B cell (primary cell): ENCODE data around the gene NPVF. TPM values are rescaled to one million over a fixed set of nuclear protein-coding genes. Genes with fewer than 3 reads are reported as not detected.

ENCODE experiments used
- ATAC-seq: fragments of 200-7000 bp; cut with Tn5 transposase; one replicate; pipeline ENCODE4 v1.10.0; 2021; ENCODE audit warnings: low read depth, mild to moderate bottlenecking, moderate number of reproducible peaks, moderate library complexity
- CTCF ChIA-PET: fragments of 350-600 bp; sonication (Branson Sonifier 250); formaldehyde crosslinking; loops from one replicate; lab custom pipeline; 2021; ENCODE audit warnings: antibody characterized with exemption, inconsistent platforms; lab: Charles Lee
- POLR2A ChIA-PET: fragments of 350-600 bp; sonication (Branson Sonifier 250); formaldehyde crosslinking; loops from one replicate; lab custom pipeline; 2021; ENCODE audit warnings: antibody characterized with exemption; lab: Charles Lee
- DNase-seq: peaks from one replicate; pipeline ENCODE4 v3.0.0; 2013
- H2AFZ ChIP-seq: 2 replicates; pipeline ENCODE4 v1.6.1; 2012; ENCODE audit warnings: mild to moderate bottlenecking, low read depth, low read length; ENCODE audit not compliant: insufficient read depth, poor library complexity, severe bottlenecking
- H3K27ac ChIP-seq, 2 donors: 1 replicate in 1 of 2; 2 replicates in 1 of 2; pipeline ENCODE4 v1.5.1; 2012 to 2013; ENCODE audit warnings: low read length in 2 of 2, mild to moderate bottlenecking in 2 of 2, moderate library complexity in 1 of 2
- H3K27me3 ChIP-seq, 4 experiments: fragments of 200-600 bp in 1 of 4; sonication (generic) in 1 of 4; replicated peaks in 1 of 4; 1 replicate in 2 of 4; 2 replicates in 2 of 4; pipeline versions ENCODE4 v1.6.1 to v1.7.0; 2013 to 2016; ENCODE audit warnings: low read length in 3 of 4, mild to moderate bottlenecking in 2 of 4, mixed read lengths in 1 of 4, moderate library complexity in 1 of 4; ENCODE audit not compliant: insufficient read depth in 4 of 4, control insufficient read depth in 3 of 4; ENCODE audit errors: control extremely low read depth in 1 of 4
- H3K36me3 ChIP-seq, 2 experiments: replicated peaks in 1 of 2; 1 replicate in 1 of 2; 2 replicates in 1 of 2; pipeline versions ENCODE4 v1.6.1 to v1.7.1; 2013; ENCODE audit warnings: low read length in 1 of 2; ENCODE audit not compliant: insufficient read depth in 2 of 2, control insufficient read depth in 1 of 2; ENCODE audit errors: control extremely low read depth in 1 of 2, extremely low read depth in 1 of 2
- H3K4me1 ChIP-seq, 2 donors: fragments of 200-600 bp in 1 of 2; sonication (generic) in 1 of 2; 1 replicate in 1 of 2; 2 replicates in 1 of 2; pipeline versions ENCODE4 v1.5.1 to v1.6.1; 2013 to 2017; ENCODE audit warnings: low read length in 2 of 2; ENCODE audit not compliant: control insufficient read depth in 2 of 2, insufficient read depth in 2 of 2
- H3K4me2 ChIP-seq: replicated peaks from 2 replicates; pipeline ENCODE3; 2012; ENCODE audit warnings: mild to moderate bottlenecking, low read depth, low read length; ENCODE audit not compliant: poor library complexity, severe bottlenecking
- H3K4me3 ChIP-seq, 5 experiments: fragments of 200-600 bp in 1 of 5; sonication (generic) in 1 of 5; 1 replicate in 3 of 5; 2 replicates in 2 of 5; pipeline versions ENCODE4 v1.5.1 to v1.7.0; 2011 to 2016; ENCODE audit warnings: low read length in 4 of 5, mild to moderate bottlenecking in 4 of 5, low read depth in 2 of 5, control low read depth in 1 of 5, moderate library complexity in 1 of 5; ENCODE audit not compliant: insufficient read depth in 1 of 5; ENCODE audit errors: control extremely low read depth in 1 of 5, extremely low read depth in 1 of 5
- H3K79me2 ChIP-seq: fragments of 200-600 bp; sonication (generic); one replicate; pipeline ENCODE4 v1.6.0; 2016; ENCODE audit warnings: low read length; ENCODE audit not compliant: control insufficient read depth, insufficient read depth
- H3K9ac ChIP-seq: fragments of 200-600 bp; sonication (generic); 2 replicates; pipeline ENCODE4 v1.6.1; 2017; ENCODE audit warnings: mild to moderate bottlenecking, low read length, moderate library complexity
- H3K9me3 ChIP-seq, 3 donors: one replicate each; pipeline versions ENCODE4 v1.6.1 to v1.7.1; 2013; ENCODE audit warnings: low read length in 2 of 3; ENCODE audit not compliant: control insufficient read depth in 2 of 3, insufficient read depth in 1 of 3; ENCODE audit errors: control extremely low read depth in 1 of 3
- H4K20me1 ChIP-seq: 2 replicates; pipeline ENCODE4 v1.6.0; 2012; ENCODE audit warnings: mild to moderate bottlenecking, low read length; ENCODE audit not compliant: insufficient read depth, control insufficient read depth, poor library complexity, severe bottlenecking
- H3K27ac Mint-ChIP-seq: one replicate; pipeline ENCODE4 v1.8.0; 2021; ENCODE audit warnings: mixed read lengths
- H3K27me3 Mint-ChIP-seq: one replicate; pipeline ENCODE4 v1.8.0; 2021; ENCODE audit warnings: mixed read lengths
- H3K4me1 Mint-ChIP-seq: one replicate; pipeline ENCODE4 v1.8.0; 2021; ENCODE audit warnings: mixed read lengths
- H3K4me3 Mint-ChIP-seq: one replicate; pipeline ENCODE4 v1.8.0; 2021; ENCODE audit warnings: mixed read lengths
- H3K9me3 Mint-ChIP-seq: one replicate; pipeline ENCODE4 v1.8.0; 2022; ENCODE audit warnings: mixed read lengths; ENCODE audit not compliant: insufficient read depth
- EZH2 ChIP-seq: IDR thresholded peaks from 2 replicates; pipeline ENCODE4 v1.6.1; 2012; ENCODE audit warnings: borderline replicate concordance, low read depth, mild to moderate bottlenecking, moderate library complexity, low read length; ENCODE audit not compliant: insufficient read depth, poor library complexity, severe bottlenecking
- WGBS: methylation state at CpG from one replicate; pipeline ENCODE4 v1.1.5; 2013; ENCODE audit warnings: missing lambda C conversion rate; ENCODE audit not compliant: insufficient coverage; 5-methylcytosine and 5-hydroxymethylcytosine counted together
- intact Hi-C: fragments of 100-400 bp; cut with micrococcal nuclease; formaldehyde crosslinking; loops from one replicate; pipeline ENCODE4 v1.10.0; 2022
- polyA plus RNA-seq: library from polyadenylated mRNA; depleted of rRNA; stranded (reverse); fragments of >200 nt; gene quantifications from 2 replicates; pipeline ENCODE4 v1.2.3, GENCODE V29; 2012
- total RNA-seq, 2 donors: library from RNA; stranded (reverse); fragments of 120-200 nt in 1 of 2; gene quantifications; 1 replicate in 1 of 2; 2 replicates in 1 of 2; pipeline versions ENCODE4 v1.2.3 to v1.2.4, GENCODE V29; 2013 to 2022
- TF ChIP-seq, protein P1 (sequence below): fragments of 200-600 bp; IDR thresholded peaks from one replicate; pipeline ENCODE4 v1.8.0; 2022; ENCODE audit warnings: antibody characterized with exemption, mild to moderate bottlenecking

Gene NPVF
- total and polyA plus RNA-seq, 2 donors (not counting 1 experiment from before 2014, with no cell fraction given): not detected

GRCh38 chr7:25244254-25245033, 16.2 kb upstream of the NPVF start:
- POLR2A ChIA-PET: no interaction called here
- no peak for TF ChIP-seq EZH2
- TF ChIP-seq, protein P1, sequence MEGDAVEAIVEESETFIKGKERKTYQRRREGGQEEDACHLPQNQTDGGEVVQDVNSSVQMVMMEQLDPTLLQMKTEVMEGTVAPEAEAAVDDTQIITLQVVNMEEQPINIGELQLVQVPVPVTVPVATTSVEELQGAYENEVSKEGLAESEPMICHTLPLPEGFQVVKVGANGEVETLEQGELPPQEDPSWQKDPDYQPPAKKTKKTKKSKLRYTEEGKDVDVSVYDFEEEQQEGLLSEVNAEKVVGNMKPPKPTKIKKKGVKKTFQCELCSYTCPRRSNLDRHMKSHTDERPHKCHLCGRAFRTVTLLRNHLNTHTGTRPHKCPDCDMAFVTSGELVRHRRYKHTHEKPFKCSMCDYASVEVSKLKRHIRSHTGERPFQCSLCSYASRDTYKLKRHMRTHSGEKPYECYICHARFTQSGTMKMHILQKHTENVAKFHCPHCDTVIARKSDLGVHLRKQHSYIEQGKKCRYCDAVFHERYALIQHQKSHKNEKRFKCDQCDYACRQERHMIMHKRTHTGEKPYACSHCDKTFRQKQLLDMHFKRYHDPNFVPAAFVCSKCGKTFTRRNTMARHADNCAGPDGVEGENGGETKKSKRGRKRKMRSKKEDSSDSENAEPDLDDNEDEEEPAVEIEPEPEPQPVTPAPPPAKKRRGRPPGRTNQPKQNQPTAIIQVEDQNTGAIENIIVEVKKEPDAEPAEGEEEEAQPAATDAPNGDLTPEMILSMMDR: no peak
- no peak overlapping the region for H3K4me2 ChIP-seq
- H3K9me3 ChIP-seq: peaks cover 0 to 2% (median 0%) of the 10 kb centered on the region in 3 donors
- no peaks in the 10 kb centered on the region for H4K20me1 ChIP-seq
- H3K9me3 Mint-ChIP-seq: no peaks in the 10 kb centered on the region
- no peaks in the 10 kb centered on the region for H3K4me1 Mint-ChIP-seq
- peaks cover 25% of the 10 kb centered on the region for H3K27me3 Mint-ChIP-seq
- no peaks in the 10 kb centered on the region for H3K79me2 ChIP-seq
- CTCF ChIA-PET: interaction anchor here (1.2 kb wide), 1 partner anchor 12 kb away, joined by 5 read pairs; no protein-coding TSS in a partner anchor
- no peak overlapping the region for H2AFZ ChIP-seq
- intact Hi-C loops: no loop called here
- ATAC-seq (no peak), DNase-seq (no peak)
- H3K9ac ChIP-seq: no peak overlapping the region
- no peaks in the 10 kb centered on the region for H3K4me1 ChIP-seq
- no peaks in the 10 kb centered on the region for H3K36me3 ChIP-seq
- H3K27me3 ChIP-seq: peaks cover 0 to 6% (median 3%) of the 10 kb centered on the region in 4 experiments
- H3K27ac ChIP-seq: no peak overlapping the region
- H3K4me3 Mint-ChIP-seq: no peak overlapping the region
- H3K4me3 ChIP-seq: no peak overlapping the region
- 77% methylated on average over 2 of the region's 3 CpGs for WGBS
- no peak overlapping the region for H3K27ac Mint-ChIP-seq

GRCh38 chr7:25242678-25243077, 14.4 kb upstream of the NPVF start:
- H3K4me2 ChIP-seq: no peak overlapping the region
- WGBS: no CpG with 5 or more reads among the region's 1 CpG
- H3K9ac ChIP-seq: no peak overlapping the region
- TF ChIP-seq EZH2: no peak
- TF ChIP-seq, protein P1: no peak
- H3K27me3 ChIP-seq: peaks cover 0 to 6% (median 3%) of the 10 kb centered on the region in 4 experiments
- ATAC-seq: no peak
- Mint-ChIP-seq H3K4me1 (no peaks in the 10 kb centered on the region), H3K27ac (no peak overlapping the region), H3K27me3 (peaks cover 32% of the 10 kb centered on the region), H3K9me3 (no peaks in the 10 kb centered on the region), H3K4me3 (no peak overlapping the region)
- H3K4me3 ChIP-seq: no peak overlapping the region
- no peak overlapping the region for H3K27ac ChIP-seq
- H3K4me1 ChIP-seq: no peaks in the 10 kb centered on the region
- ChIA-PET CTCF (interaction anchor here (1.2 kb wide), 1 partner anchor 9 kb away, joined by 3 read pairs; no protein-coding TSS in a partner anchor), POLR2A (no interaction called here)
- no peaks in the 10 kb centered on the region for H3K36me3 ChIP-seq
- intact Hi-C loops: no loop called here
- no peaks in the 10 kb centered on the region for H3K9me3 ChIP-seq
- DNase-seq: no peak
- no peak overlapping the region for H2AFZ ChIP-seq
- no peaks in the 10 kb centered on the region for H4K20me1 ChIP-seq
- no peaks in the 10 kb centered on the region for H3K79me2 ChIP-seq
